Activated CD4-positive, alpha-beta T cell treated with anti-CD3 and anti-CD28 coated beads, Interleukin-2, amount 50 U/mL, for 24 hours (primary cell): ENCODE measurements around the gene TAC3.
"Not testable (repeated sequence)": the region's sequence is repeated elsewhere in the genome, so short reads cannot be mapped to it uniquely, and the experiment has no call there.

Experiments used
- DNase-seq, 2 donors: peaks; one replicate each; pipeline ENCODE4 v3.0.0-alpha.2; 2020; ENCODE audit warnings: low read depth in 1 of 2, low spot score in 1 of 2

Gene TAC3

DNA sequence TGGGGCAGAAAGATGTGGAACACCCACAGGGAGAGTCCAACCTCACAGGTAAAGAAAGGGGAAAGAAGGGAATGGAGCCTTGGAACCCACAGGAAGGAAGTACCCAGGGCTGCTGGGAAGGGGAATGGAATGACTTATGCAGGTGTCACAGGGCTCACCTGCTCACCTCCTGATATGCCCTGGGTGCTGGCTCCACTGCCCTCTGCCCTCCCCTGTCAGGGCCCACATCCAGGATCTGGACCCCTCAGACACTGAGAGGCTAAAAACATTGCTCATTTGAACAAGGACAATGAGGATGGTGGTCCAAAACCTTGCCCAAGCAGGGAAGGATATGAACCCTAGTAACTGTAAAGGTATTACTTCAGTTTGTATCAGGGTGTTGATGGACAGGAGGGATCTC lies 29.3 kb downstream of the TAC3 start:
- no peak for DNase-seq

DNA sequence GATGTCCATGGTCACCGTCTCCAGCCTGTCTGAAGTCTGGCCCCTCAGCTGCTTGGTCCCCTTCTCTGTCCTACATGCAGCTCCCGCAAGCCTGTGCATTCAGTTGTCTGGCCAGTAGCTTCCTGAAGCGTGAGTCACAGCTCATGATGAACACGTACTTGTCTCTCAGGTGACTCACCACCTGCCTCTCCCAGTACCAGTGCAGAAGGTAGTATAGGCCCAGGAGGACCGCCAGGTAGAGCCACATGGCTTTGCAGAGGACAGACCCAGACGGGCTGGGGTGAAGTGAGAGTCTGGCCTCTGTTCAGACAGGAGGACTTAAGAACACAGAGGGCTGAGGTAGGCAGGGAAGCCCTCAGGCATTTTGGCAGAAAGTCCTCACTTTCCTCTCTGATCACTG lies 30.6 kb downstream of the TAC3 start:
- not testable (repeated sequence) for DNase-seq

DNA sequence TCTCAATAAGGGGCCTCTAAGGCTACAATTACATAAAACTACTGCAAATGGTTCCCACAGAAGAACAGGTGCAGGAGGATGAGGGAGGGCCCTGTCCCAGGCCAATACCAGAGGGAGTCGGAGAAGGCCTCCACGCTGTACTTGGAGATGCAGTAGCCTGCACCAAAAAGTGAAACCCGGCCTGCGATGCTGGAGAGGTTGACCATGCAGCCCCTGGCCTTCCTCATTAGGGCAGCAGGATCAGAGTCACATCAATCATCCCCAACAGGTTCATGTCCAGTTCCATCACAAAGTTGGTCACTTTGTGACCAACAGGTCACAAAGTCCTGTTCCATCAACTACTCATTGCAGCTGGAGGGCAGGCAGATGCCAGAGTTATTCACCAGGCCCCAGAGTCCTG lies 32.9 kb downstream of the TAC3 start:
- DNase-seq: no peak

DNA sequence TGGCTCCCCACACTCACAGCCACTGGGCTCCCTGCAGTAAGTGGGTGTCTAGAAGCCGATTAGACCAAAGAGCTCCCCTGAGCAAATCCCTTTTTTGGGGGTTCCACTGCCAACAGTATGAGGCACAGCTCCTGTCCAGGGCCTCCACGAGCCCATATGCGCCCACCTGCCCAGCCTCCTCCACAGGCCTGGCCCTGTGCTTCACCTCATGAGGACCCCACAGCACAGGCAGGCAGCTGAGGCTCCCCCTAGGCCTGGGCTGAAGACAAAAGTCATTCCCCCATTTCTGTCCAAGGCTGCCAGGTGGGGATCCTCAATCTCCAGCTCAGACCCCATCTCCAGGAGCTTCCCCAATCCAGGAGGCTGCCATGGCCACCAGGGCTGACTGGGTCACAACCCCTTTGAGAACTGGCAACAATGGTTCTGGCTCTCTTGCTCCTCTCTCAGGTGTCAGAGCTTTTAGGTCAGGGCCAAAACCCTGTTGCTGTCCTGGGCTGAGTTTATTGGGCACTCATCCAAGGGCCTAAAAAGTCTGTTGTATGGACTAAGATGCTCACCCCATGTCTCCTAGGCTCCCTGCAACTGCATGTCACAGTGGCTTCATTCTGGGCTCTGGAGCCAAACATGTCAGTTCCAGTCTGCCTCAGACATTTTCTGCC lies 33.6 kb downstream of the TAC3 start:
- DNase-seq: not testable (repeated sequence)

DNA sequence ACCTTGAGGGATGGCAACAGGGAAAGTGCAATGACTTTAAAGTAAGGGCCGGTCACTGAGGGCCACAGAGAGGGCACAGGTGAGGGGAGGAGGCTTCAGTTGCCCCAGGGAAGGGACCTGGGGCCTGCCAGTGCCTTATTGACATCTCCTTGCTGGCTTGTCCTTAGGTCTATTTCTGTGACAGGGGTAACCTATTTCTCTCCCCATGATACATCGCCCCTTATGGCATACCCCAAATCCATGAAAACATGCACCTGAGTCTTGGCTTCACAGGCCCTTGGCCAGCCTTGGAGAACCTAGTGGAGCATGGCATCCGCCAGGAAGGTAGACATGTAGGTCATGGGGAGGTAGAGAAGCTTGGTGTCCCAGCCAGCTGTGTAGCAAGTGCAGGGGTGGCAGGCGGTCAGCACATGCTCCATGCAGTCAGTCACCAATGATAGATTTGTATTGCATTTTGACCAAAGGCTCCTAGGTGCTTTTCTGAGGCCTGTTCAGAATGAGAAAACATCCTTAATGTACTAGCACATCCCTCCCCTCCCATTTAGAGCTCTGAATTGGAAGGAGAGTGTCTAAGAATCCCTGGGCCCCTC lies 35.3 kb downstream of the TAC3 start:
- DNase-seq: no peak

DNA sequence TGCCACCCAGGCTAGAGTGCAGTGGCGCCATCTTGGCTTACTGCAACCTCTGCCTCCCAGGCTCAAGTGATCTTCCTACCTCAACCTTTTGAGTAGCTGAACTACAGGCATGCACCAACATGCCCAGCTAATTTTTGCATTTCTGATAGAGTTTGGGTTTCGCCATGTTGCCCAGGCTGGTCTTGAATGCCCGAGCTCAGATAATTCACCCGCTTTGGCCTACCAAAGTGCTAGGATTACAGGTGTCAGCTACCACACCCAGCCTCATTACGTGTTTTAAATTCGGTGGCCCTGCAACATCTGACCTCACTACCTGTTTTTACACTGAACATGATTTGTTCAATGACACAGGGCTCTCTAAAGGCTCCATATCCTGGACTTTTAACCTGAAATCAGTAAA lies 36.1 kb downstream of the TAC3 start:
- no peak for DNase-seq

DNA sequence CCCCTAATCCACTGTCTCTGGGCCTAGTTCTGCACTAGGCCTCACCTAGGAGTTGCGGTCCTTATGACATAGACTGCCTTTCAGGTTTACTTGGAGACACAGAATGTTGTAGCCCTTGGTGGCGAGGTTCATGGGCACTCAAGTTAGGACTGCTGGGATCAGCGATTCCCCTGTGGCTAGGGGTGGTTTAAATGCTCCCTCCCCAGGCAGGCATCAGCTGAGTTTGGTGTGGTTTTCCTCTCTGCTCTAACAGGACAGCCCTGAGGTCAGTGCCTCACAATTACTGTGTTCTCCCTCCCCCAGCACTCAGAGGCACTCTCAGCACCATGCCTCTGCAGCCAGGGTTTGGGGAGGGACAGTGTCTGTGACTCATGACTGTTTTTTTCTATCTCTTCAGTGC lies 36.7 kb downstream of the TAC3 start:
- DNase-seq: no peak

DNA sequence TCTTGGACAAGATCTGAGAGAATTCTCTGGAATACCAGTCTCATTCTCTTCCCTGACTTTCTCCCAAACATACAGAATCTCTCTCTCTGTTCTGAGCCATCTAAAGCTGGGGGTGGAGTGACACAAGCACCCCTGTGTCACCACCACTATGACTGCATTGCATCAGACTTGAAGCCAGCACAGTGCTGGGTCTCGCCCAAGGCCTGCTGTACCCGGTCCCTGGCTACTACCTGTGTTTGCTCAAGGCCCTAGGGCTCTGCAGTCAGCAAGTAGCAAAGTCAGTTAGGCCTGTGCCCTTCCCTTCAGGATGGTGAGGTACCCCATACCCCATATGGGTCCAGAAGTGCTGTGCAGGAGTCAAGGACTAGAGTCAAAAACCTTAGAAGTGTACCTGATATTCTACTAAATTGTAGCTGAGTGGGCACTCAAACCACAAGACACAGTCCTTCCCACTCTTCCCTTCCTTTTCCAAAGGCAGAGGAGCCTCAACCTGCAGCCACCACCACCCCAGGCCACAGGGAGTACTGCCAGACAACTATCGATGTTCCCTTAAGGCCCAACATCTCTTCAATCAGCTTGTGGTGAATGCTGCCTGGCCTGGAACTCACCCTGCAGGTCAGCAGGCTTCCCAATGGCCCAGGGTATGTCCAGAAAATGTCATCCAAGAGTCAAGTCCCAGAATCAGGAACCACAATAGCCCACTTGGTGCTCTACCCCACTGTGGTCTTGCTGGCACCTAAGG lies 37.8 kb downstream of the TAC3 start:
- no peak for DNase-seq

DNA sequence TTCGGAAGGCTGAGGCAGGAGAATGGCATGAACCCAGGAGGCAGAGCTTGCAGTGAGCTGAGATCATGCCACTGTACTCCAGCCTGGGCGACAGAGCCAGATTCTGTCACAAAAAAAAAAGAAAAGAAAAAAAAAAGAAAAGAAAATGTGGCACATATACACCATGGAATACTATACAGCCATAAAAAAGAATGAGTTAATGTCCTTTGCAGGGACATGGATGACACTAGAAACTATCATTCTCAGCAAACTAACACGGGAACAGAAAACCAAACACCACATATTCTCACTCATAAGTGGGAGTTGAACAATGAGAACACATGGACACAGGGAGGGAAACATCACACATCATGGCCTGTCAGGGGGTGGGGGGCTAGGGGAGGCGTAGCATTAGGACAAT lies 39.0 kb downstream of the TAC3 start:
- not testable (repeated sequence) for DNase-seq

DNA sequence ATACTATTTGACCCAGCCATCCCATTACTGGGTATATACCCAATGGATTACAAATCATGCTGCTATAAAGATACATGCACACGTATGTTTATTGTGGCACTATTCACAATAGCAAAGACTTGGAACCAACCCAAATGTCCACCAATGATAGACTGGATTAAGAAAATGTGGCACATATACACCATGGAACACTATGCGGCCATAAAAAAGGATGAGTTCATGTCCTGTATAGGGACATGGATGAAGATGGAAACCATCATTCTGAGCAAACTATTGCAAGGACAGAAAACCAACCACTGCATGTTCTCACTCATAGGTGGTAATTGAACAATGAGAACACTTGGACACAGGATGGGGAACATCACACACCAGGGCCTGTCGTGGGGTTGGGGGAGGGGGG lies 42.1 kb downstream of the TAC3 start:
- not testable (repeated sequence) for DNase-seq

DNA sequence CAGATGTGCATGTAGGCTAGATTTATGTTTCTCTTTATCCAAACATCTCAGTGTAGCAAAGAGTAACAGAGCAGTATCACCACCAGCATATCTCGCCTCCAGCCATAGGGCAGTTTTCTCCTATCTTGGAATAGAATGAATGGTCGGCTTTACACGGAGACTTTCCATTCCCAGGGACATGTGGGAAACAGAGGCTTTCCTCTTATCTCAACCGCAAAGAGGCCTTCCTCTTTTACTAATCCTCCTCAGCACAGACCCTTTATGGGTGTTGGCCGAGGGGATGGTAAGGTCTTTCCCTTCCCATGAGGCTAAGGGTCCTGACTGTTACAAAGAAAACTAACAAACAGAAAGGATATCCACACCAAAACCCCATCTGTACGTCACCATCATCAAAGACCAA lies 47.4 kb downstream of the TAC3 start:
- DNase-seq: not testable (repeated sequence)

DNA sequence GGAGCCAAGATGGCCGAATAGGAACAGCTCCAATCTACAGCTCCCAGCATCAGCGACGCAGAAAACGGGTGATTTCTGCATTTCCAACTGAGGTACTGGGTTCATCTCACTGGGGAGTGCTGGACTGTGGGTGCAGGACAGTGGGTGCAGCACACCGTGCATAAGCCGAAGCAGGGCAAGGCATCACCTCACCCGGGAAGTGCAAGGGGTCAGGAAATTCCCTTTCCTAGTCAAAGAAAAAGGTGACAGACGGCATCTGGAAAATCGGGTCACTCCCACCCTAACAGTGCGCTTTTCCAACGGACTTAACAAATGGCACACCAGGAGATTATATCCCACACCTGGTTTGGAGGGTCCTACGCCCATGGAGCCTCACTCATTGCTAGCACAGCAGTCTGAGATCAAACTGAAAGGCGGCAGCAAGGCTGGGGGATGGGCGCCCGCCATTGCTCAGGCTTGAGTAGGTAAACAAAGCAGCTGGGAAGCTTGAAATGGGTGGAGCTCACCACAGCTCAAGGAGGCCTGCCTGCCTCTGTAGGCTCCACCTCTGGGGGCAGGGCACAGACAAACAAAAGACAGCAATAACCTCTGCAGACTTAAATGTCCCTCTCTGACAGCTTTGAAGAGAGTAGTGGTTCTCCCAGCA lies 50.2 kb downstream of the TAC3 start:
- not testable (repeated sequence) for DNase-seq

DNA sequence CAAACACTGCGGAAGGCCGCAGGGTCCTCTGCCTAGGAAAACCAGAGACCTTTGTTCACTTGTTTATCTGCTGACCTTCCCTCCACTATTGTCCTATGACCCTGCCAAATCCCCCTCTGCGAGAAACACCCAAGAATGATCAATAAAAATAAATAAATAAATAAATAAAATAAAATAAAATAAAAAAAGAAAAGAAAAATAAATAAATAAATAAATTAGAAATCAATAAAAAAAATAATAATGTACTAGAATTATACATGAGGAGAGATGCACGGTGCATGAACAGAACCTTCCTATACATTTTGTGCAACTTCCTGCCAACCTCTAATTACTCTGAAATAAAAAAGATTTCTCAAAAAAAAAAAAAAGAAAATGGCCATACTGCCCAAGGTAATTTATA lies 51.2 kb downstream of the TAC3 start:
- not testable (repeated sequence) for DNase-seq

DNA sequence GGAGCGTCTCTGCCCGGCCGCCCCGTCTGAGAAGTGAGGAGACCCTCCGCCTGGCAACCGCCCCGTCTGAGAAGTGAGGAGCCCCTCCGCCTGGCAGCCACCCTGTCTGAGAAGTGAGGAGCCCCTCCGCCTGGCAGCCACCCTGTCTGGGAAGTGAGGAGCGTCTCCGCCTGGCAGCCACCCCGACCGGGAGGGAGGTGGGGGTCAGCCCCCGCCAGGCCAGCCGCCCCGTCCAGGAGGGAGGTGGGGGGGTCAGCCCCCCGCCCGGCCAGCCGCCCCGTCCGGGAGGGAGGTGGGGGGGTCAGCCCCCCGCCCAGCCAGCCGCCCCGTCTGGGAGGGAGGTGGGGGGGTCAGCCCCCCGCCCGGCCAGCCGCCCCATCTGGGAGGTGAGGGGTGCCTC lies 52.8 kb downstream of the TAC3 start:
- DNase-seq: not testable (repeated sequence)

DNA sequence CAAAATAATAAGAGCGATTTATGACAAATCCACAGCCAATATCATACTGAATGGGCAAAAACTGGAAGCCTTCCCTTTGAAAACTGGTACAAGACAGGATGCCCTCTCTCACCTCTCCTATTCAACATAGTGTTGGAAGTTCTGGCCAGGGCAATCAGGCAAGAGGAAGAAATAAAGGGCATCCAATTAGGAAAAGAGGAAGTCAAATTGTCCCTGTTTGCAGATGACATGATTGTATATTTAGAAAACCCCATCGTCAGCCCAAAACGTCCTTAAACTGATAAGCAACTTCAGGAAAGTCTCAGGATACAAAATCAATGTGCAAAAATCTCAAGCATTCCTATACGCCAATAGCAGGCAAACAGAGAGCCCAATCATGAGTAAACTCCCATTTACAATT lies 54.1 kb downstream of the TAC3 start:
- not testable (repeated sequence) for DNase-seq
